Liver (tissue), 9 donors: ENCODE results near the gene NCS1. TPM values are rescaled to one million over a fixed set of nuclear protein-coding genes. Genes with fewer than 3 reads are reported as not detected.

Experiments used
- DNase-seq: peaks from one replicate; pipeline ENCODE4 v3.0.0-alpha.2; 2017; ENCODE audit warnings: low spot score
- H3K27ac ChIP-seq, 2 donors: one replicate each; pipeline ENCODE4 v1.7.0; 2013; ENCODE audit warnings: inconsistent platforms in 2 of 2, low read length in 2 of 2, control low read depth in 1 of 2, low read depth in 1 of 2, mild to moderate bottlenecking in 1 of 2
- H3K27me3 ChIP-seq, 4 donors: one replicate each; pipeline versions ENCODE4 v1.6.1 to v1.7.0; 2013; ENCODE audit warnings: low read length in 3 of 4, inconsistent platforms in 1 of 4, mild to moderate bottlenecking in 1 of 4, moderate library complexity in 1 of 4; ENCODE audit not compliant: control insufficient read depth in 4 of 4, insufficient read depth in 4 of 4
- H3K36me3 ChIP-seq, 4 donors: one replicate each; pipeline versions ENCODE4 v1.6.1 to v1.7.0; 2013; ENCODE audit warnings: low read length in 3 of 4, mild to moderate bottlenecking in 3 of 4, low read depth in 1 of 4, moderate library complexity in 1 of 4; ENCODE audit not compliant: control insufficient read depth in 4 of 4, insufficient read depth in 3 of 4
- H3K4me1 ChIP-seq, 4 donors: one replicate each; pipeline versions ENCODE4 v1.6.1 to v1.7.0; 2013; ENCODE audit warnings: low read length in 3 of 4, mild to moderate bottlenecking in 3 of 4, moderate library complexity in 1 of 4; ENCODE audit not compliant: control insufficient read depth in 4 of 4, insufficient read depth in 4 of 4
- H3K4me3 ChIP-seq, 3 donors: one replicate each; pipeline versions ENCODE4 v1.6.1 to v1.7.0; 2013; ENCODE audit warnings: low read length in 3 of 3, control low read depth in 1 of 3, low read depth in 1 of 3, mild to moderate bottlenecking in 1 of 3
- H3K9ac ChIP-seq, 2 donors: one replicate each; pipeline ENCODE4 v1.7.0; 2013; ENCODE audit warnings: low read length in 2 of 2, mild to moderate bottlenecking in 2 of 2, moderate library complexity in 2 of 2, control low read depth in 1 of 2, low read depth in 1 of 2
- H3K9me3 ChIP-seq, 4 donors: one replicate each; pipeline versions ENCODE4 v1.6.1 to v1.7.0; 2013; ENCODE audit warnings: low read length in 3 of 4; ENCODE audit not compliant: control insufficient read depth in 4 of 4
- EGR1 ChIP-seq, 2 donors: IDR thresholded peaks; 2 replicates each; pipeline ENCODE4 v1.6.1; 2016 to 2018; ENCODE audit warnings: antibody characterized with exemption in 2 of 2, low read depth in 2 of 2
- FOXA1 ChIP-seq: IDR thresholded peaks from 2 replicates; pipeline ENCODE4 v1.6.1; 2016; ENCODE audit warnings: antibody characterized with exemption
- FOXA2 ChIP-seq: IDR thresholded peaks from 2 replicates; pipeline ENCODE4 v1.6.1; 2016; ENCODE audit warnings: antibody characterized with exemption
- GABPA ChIP-seq, 2 donors: IDR thresholded peaks in 1 of 2; conservative IDR thresholded peaks in 1 of 2; 2 replicates each; pipeline ENCODE4 v1.6.1; 2016; ENCODE audit warnings: antibody characterized with exemption in 2 of 2, mild to moderate bottlenecking in 1 of 2, moderate library complexity in 1 of 2
- HNF4A ChIP-seq, 2 donors: conservative IDR thresholded peaks; 2 replicates each; pipeline ENCODE4 v1.6.1; 2016; ENCODE audit warnings: antibody characterized with exemption in 2 of 2, mild to moderate bottlenecking in 2 of 2
- HNF4G ChIP-seq: IDR thresholded peaks from 2 replicates; pipeline ENCODE4 v1.6.1; 2016; ENCODE audit warnings: antibody characterized with exemption
- JUND ChIP-seq, 2 donors: IDR thresholded peaks; 2 replicates each; pipeline ENCODE4 v1.6.1; 2016; ENCODE audit warnings: antibody characterized with exemption in 2 of 2
- RAD21 ChIP-seq, 2 donors: IDR thresholded peaks; 2 replicates each; pipeline ENCODE4 v1.6.1; 2016; ENCODE audit warnings: antibody characterized with exemption in 2 of 2, mild to moderate bottlenecking in 2 of 2
- REST ChIP-seq: IDR thresholded peaks from 2 replicates; pipeline ENCODE4 v1.6.1; 2016; ENCODE audit warnings: antibody characterized with exemption, mild to moderate bottlenecking
- RXRA ChIP-seq, 2 donors: IDR thresholded peaks; 2 replicates each; pipeline ENCODE4 v1.6.1; 2017 to 2018; ENCODE audit warnings: antibody characterized with exemption in 2 of 2, mild to moderate bottlenecking in 1 of 2
- SP1 ChIP-seq: IDR thresholded peaks from 2 replicates; pipeline ENCODE4 v1.6.1; 2018; ENCODE audit warnings: antibody characterized with exemption, mild to moderate bottlenecking
- YY1 ChIP-seq: IDR thresholded peaks from 2 replicates; pipeline ENCODE4 v1.6.1; 2016; ENCODE audit warnings: antibody characterized with exemption, mild to moderate bottlenecking
- WGBS: extraction: QIAGEN DNeasy Blood & Tissue Kit; methylation state at CpG from one replicate; pipeline ENCODE4 v1.1.7; 2013; 5-methylcytosine and 5-hydroxymethylcytosine counted together
- polyA plus RNA-seq, 2 donors: library from polyadenylated mRNA; stranded (reverse) in 1 of 2; unstranded in 1 of 2; fragments of 200-250 nt in 1 of 2; fragments of >200 nt in 1 of 2; fragmentation: Nextera tagmentation in 1 of 2; extraction: Ambion mirVana in 1 of 2; gene quantifications; one replicate each; pipeline versions ENCODE4 v1.2.1 to v1.2.3, GENCODE V29; 2013 to 2015
- total RNA-seq, 2 donors: library from RNA; depleted of rRNA; stranded (reverse); fragments of >200 nt; gene quantifications; one replicate each; pipeline ENCODE4 v1.2.3, GENCODE V29; 2014
- donor health status: healthy.
- donor health status: healthy.
- donor health status: healthy.
- donor health status: healthy.
- donor health status: healthy.

Gene NCS1
- total and polyA plus RNA-seq, 4 donors: 0.35 to 2.5 (median 1.2) TPM

GRCh38 chr9:130244548-130245165 is 72.5 kb downstream of the NCS1 start (continued):
- TF ChIP-seq YY1: no peak
- no peak for TF ChIP-seq HNF4G

- peaks cover 6 to 21% (median 11%) of the 10 kb centered on the region in 4 donors for H3K4me1 ChIP-seq
- H3K9ac ChIP-seq: no peak overlapping the region
- 95% methylated on average over 11 of the region's 11 CpGs for WGBS
- H3K27ac ChIP-seq: no peak overlapping the region
- no peaks in the 10 kb centered on the region for H3K36me3 ChIP-seq
- H3K4me3 ChIP-seq: no peak overlapping the region
- TF ChIP-seq SP1 (no peak), FOXA2 (no peak)
- DNase-seq: no peak
- no peaks in the 10 kb centered on the region for H3K27me3 ChIP-seq
- no peaks in the 10 kb centered on the region for H3K9me3 ChIP-seq
Observed at GRCh38 chr9:130245474-130245873, 73.3 kb downstream of the NCS1 start.

- 96% methylated on average over 3 of the region's 3 CpGs for WGBS
- Histone ChIP-seq H3K27ac (no peak overlapping the region), H3K27me3 (no peaks in the 10 kb centered on the region), H3K9me3 (no peaks in the 10 kb centered on the region), H3K9ac (no peak overlapping the region), H3K36me3 (no peaks in the 10 kb centered on the region), H3K4me3 (no peak overlapping the region), H3K4me1 (peaks cover 4 to 15% (median 8%) of the 10 kb centered on the region in 4 donors)
- no peak for DNase-seq
- no peak for TF ChIP-seq HNF4G
- TF ChIP-seq REST: no peak
- no peak for TF ChIP-seq JUND (IDR thresholded peaks at IDR 0.05)
- TF ChIP-seq HNF4A (conservative IDR thresholded peaks at IDR 0.05): no peak
- no peak for TF ChIP-seq GABPA (IDR thresholded peaks at IDR 0.05 in 1 of 2, conservative IDR thresholded peaks at IDR 0.05 in 1 of 2)
- no peak for TF ChIP-seq FOXA1
- TF ChIP-seq SP1: no peak
- TF ChIP-seq FOXA2: no peak
- no peak for TF ChIP-seq RXRA (IDR thresholded peaks at IDR 0.05)
- TF ChIP-seq EGR1 (IDR thresholded peaks at IDR 0.05; ENCODE audit: low read depth in 2 of 2): no peak
- no peak for TF ChIP-seq RAD21 (IDR thresholded peaks at IDR 0.05)
Observed at GRCh38 chr9:130246126-130246525, 73.9 kb downstream of the NCS1 start.

- Histone ChIP-seq H3K9ac (no peak overlapping the region), H3K27ac (no peak overlapping the region), H3K36me3 (no peaks in the 10 kb centered on the region), H3K4me1 (peaks cover 0 to 6% (median 1%) of the 10 kb centered on the region in 4 donors), H3K4me3 (no peak overlapping the region), H3K27me3 (no peaks in the 10 kb centered on the region), H3K9me3 (no peaks in the 10 kb centered on the region)
- no peak for DNase-seq
- TF ChIP-seq REST: no peak
- TF ChIP-seq EGR1 (IDR thresholded peaks at IDR 0.05; ENCODE audit: low read depth in 2 of 2): no peak
- TF ChIP-seq JUND (IDR thresholded peaks at IDR 0.05): no peak
- 88% methylated on average over 23 of the region's 23 CpGs for WGBS
Observed at GRCh38 chr9:130254747-130255630, 82.8 kb downstream of the NCS1 start.
